MM.1S (cell line): ENCODE results near the gene EXOSC9.

Experiments used
- DNase-seq: peaks from one replicate; pipeline ENCODE4 v3.0.0-alpha.2; 2015
- H2AFZ ChIP-seq: fragments of 300-600 bp; sonication (generic); 2 replicates; pipeline ENCODE4 v1.6.0; 2016; ENCODE audit warnings: antibody characterized with exemption, low read length
- H3F3A ChIP-seq: fragments of 300-600 bp; sonication (generic); 2 replicates; pipeline ENCODE4 v1.6.1; 2016; ENCODE audit warnings: mild to moderate bottlenecking, antibody characterized with exemption, low read length, moderate library complexity, mixed read lengths; ENCODE audit not compliant: insufficient read depth
- H3K27ac ChIP-seq: fragments of 300-600 bp; sonication (generic); 2 replicates; pipeline ENCODE4 v1.5.1; 2016; ENCODE audit warnings: mild to moderate bottlenecking, low read length
- H3K27me3 ChIP-seq: fragments of 300-600 bp; sonication (generic); replicated peaks from 2 replicates; pipeline ENCODE4 v1.6.0; 2016; ENCODE audit warnings: low read length; ENCODE audit not compliant: insufficient read depth
- H3K36me3 ChIP-seq: fragments of 300-600 bp; sonication (generic); replicated peaks from 2 replicates; pipeline ENCODE4 v1.6.1; 2016; ENCODE audit warnings: mild to moderate bottlenecking, low read length, mixed read lengths; ENCODE audit not compliant: insufficient read depth
- H3K4me1 ChIP-seq: fragments of 300-600 bp; sonication (generic); 2 replicates; pipeline ENCODE4 v1.6.1; 2016; ENCODE audit warnings: low read length, mixed read lengths
- H3K4me2 ChIP-seq: fragments of 300-600 bp; sonication (generic); 2 replicates; pipeline ENCODE4 v1.6.0; 2016; ENCODE audit warnings: low read depth, low read length
- H3K4me3 ChIP-seq: fragments of 300-600 bp; sonication (generic); 2 replicates; pipeline ENCODE4 v1.5.1; 2016; ENCODE audit warnings: low read length, mixed read lengths
- H3K79me2 ChIP-seq: fragments of 300-600 bp; sonication (generic); 2 replicates; pipeline ENCODE4 v1.6.1; 2016; ENCODE audit warnings: mixed run types, low read length, mixed read lengths
- H3K9ac ChIP-seq: fragments of 300-600 bp; sonication (generic); 2 replicates; pipeline ENCODE4 v1.6.1; 2016; ENCODE audit warnings: low read length, mixed read lengths
- H3K9me2 ChIP-seq: fragments of 300-600 bp; sonication (generic); replicated peaks from 2 replicates; pipeline ENCODE4 v1.6.1; 2016; ENCODE audit warnings: mild to moderate bottlenecking, low read length, mixed read lengths; ENCODE audit not compliant: insufficient read depth
- H3K9me3 ChIP-seq: fragments of 300-600 bp; sonication (generic); replicated peaks from 2 replicates; pipeline ENCODE4 v1.6.1; 2016; ENCODE audit warnings: mild to moderate bottlenecking, low read length, mixed read lengths; ENCODE audit not compliant: insufficient read depth
- H4K20me1 ChIP-seq: fragments of 300-600 bp; sonication (generic); 2 replicates; pipeline ENCODE4 v1.6.1; 2016; ENCODE audit warnings: mild to moderate bottlenecking, low read length, moderate library complexity, mixed read lengths; ENCODE audit not compliant: insufficient read depth
- CTCF ChIP-seq: fragments of 300-600 bp; sonication (generic); IDR thresholded peaks from 2 replicates; pipeline ENCODE4 v1.5.1; 2016; ENCODE audit warnings: antibody characterized with exemption, low read length, mixed read lengths
- EZH2 ChIP-seq: fragments of 300-600 bp; sonication (generic); optimal IDR thresholded peaks from 2 replicates; pipeline ENCODE3; 2017; ENCODE audit warnings: low read depth, mild to moderate bottlenecking, antibody characterized with exemption, low read length, mixed read lengths
- EZH2phosphoT487 ChIP-seq: fragments of 300-600 bp; sonication (generic); IDR thresholded peaks from 2 replicates; pipeline ENCODE4 v1.6.1; 2018; ENCODE audit warnings: antibody characterized with exemption, low read length

The EXOSC9 gene

GRCh38 chr4:121860121-121860520 lies 59.0 kb downstream of the EXOSC9 start:
- no peaks in the 10 kb centered on the region for H3K9me2 ChIP-seq
- no peaks in the 10 kb centered on the region; the same call in none of the 2 replicates for H3K36me3 ChIP-seq
- H3K79me2 ChIP-seq: no peaks in the 10 kb centered on the region
- no peaks in the 10 kb centered on the region for H3F3A ChIP-seq
- H3K27me3 ChIP-seq: no peaks in the 10 kb centered on the region
- no peaks in the 10 kb centered on the region for H3K4me1 ChIP-seq
- H3K9ac ChIP-seq: no peak overlapping the region
- H2AFZ ChIP-seq: no peak overlapping the region
- H3K9me3 ChIP-seq: no peaks in the 10 kb centered on the region
- no peak for DNase-seq
- no peak overlapping the region for H3K4me3 ChIP-seq
- TF ChIP-seq EZH2 (no peak), EZH2phosphoT487 (no peak), CTCF (no peak)
- no peak overlapping the region for H3K27ac ChIP-seq
- no peak overlapping the region for H3K4me2 ChIP-seq
- no peaks in the 10 kb centered on the region for H4K20me1 ChIP-seq

GRCh38 chr4:121861426-121861825 lies 60.3 kb downstream of the EXOSC9 start:
- H3K36me3 ChIP-seq: no peaks in the 10 kb centered on the region; the same call in none of the 2 replicates
- H3K79me2 ChIP-seq: no peaks in the 10 kb centered on the region
- H3K27me3 ChIP-seq: no peaks in the 10 kb centered on the region
- H3K4me1 ChIP-seq: no peaks in the 10 kb centered on the region
- no peaks in the 10 kb centered on the region for H4K20me1 ChIP-seq
- H3K9ac ChIP-seq: no peak overlapping the region
- H3F3A ChIP-seq: no peaks in the 10 kb centered on the region
- no peak overlapping the region for H3K4me3 ChIP-seq
- no peaks in the 10 kb centered on the region for H3K9me2 ChIP-seq
- TF ChIP-seq CTCF: no peak
- no peak for TF ChIP-seq EZH2
- TF ChIP-seq EZH2phosphoT487: no peak
- H3K27ac ChIP-seq: no peak overlapping the region
- no peak overlapping the region for H3K4me2 ChIP-seq
- H2AFZ ChIP-seq: no peak overlapping the region
- no peaks in the 10 kb centered on the region for H3K9me3 ChIP-seq
- no peak for DNase-seq

GRCh38 chr4:121863799-121864198 lies 62.7 kb downstream of the EXOSC9 start:
- H3K27ac ChIP-seq: no peak overlapping the region
- no peak overlapping the region for H2AFZ ChIP-seq
- H3K36me3 ChIP-seq: no peaks in the 10 kb centered on the region; the same call in 1 of the 2 replicates
- no peak overlapping the region for H3K9ac ChIP-seq
- H3K4me2 ChIP-seq: no peak overlapping the region
- no peaks in the 10 kb centered on the region for H3K4me1 ChIP-seq
- no peaks in the 10 kb centered on the region for H3K27me3 ChIP-seq
- no peaks in the 10 kb centered on the region for H3K9me3 ChIP-seq
- no peak for TF ChIP-seq CTCF
- no peaks in the 10 kb centered on the region for H4K20me1 ChIP-seq
- DNase-seq: no peak
- no peak overlapping the region for H3K4me3 ChIP-seq
- H3K79me2 ChIP-seq: no peaks in the 10 kb centered on the region
- H3F3A ChIP-seq: no peaks in the 10 kb centered on the region
- no peaks in the 10 kb centered on the region for H3K9me2 ChIP-seq
